Suppressor macrophage treated with lipopolysaccharide for 1 hour (primary cell): Measurements from ENCODE around the gene PRR12.
A peak's percentile ranks its signal among the peaks of the same experiment; 100 is the strongest.

Experiments
- DNase-seq, 3 donors: peaks; one replicate each; pipeline ENCODE4 v3.0.0-alpha.2; 2020 to 2022

The PRR12 gene

DNA sequence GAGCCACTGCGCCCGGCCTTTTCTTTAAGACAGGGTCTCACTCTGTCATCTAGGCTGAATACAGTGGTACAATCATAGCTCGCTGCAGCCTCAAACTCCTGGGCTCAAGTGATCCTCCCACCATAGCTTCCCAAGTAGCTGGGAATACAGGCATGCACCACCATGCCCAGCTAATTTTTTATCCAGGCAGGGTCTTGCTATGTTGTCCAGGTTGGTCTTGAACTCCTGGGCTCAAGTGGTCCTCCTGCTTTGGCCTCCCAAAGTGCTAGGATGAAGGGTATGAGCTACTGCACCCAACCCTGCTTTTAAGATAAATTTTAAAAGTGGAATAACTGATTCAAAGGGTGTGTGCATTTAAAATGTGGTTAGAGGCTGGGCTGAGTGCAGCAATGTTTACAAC lies 24.7 kb upstream of the PRR12 start:
- no peak for DNase-seq

DNA sequence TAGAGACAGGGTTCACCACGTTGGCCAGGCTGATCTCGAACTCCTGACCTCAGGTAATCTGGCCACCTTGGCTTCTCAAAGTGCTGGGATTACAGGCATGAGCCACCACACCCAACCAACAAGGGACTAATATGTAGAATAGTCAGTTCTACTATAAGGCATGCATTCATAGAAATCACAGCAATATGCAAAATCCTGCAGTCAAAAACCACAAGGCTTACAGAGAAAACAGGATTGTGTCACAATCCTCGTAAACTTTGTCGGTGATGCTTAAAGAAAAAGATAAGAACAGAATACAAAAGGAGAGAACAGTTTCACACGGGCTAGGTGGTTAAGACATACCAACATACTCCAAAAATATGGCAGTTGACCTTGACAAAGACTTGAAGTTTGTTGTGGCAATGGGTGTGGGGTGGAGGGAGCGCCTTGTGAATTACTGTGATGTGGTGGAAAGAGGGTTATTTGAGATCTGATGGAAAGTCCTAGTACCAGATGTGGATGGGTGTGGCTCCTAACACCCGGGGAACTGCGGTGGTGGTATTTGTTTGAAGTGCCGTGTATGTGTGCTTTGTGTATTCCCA lies 23.0 kb upstream of the PRR12 start:
- DNase-seq: no peak

DNA sequence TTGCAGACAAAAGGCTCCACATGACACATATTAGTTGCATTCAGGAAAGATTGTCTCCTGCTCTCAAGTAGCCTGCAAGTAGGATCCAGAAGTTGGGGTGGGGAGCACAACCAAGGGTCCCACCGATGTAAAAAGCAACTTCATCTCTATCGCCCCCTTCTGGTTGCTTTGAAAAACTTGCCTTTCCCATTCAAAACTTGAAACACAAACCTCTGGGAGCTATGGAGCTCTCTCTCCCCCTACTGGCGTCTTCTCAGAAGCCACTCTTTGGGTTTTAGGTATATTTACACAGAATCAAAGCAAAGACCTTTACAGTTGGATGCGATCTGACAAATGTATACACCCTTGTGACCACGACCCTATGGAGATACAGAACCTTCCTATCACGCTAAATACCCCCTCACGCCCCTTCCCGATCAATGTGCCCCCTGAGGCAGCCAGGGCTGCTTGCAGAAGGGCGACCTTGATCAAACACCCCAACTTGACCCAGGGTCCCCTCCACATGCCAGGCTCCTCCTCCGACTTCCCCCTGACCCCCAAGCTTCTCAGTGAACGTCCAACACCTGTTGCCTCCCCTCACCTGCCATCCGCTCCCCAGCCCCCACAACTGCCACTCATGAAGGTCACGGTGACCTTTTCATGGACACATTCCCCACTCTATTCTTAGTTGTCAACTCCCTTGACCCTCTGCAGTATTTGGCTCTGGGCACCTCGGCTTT lies 20.7 kb upstream of the PRR12 start:
- peak; percentile 90 to 94 (median 90) for DNase-seq

DNA sequence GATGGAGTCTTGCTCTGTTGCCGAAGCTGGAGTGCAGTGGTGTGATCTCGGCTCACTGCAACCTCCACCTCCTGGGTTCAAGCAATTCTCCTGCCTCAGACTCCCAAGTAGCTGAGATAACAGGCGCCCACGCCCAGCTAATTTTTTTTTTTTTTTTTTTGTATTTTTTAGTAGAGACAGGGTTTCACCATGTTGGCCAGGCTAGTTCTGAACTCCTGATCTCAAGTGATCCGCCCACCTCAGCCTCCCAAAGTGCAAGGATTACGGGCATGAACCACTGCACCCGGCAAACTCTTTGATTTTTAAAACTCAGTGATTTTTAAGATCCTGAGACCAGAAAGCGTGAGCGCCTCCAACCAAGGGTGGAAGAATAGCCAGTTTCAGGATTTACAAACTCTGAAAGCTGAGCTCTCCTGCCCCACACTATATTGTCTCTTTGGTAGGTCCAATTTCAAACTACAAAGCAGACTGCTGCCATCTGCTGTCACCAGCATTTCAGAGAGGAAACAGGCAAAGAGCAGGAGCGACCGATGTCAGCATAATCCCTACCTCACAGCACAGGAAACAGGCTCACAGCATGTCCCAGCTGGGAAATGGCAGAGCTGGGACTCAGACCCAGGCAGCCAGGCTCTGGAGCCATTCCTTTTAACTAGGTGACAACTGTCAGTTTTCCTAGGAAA lies 19.8 kb upstream of the PRR12 start:
- DNase-seq: peak in 2 of 3 donors; percentile 33 to 43

DNA sequence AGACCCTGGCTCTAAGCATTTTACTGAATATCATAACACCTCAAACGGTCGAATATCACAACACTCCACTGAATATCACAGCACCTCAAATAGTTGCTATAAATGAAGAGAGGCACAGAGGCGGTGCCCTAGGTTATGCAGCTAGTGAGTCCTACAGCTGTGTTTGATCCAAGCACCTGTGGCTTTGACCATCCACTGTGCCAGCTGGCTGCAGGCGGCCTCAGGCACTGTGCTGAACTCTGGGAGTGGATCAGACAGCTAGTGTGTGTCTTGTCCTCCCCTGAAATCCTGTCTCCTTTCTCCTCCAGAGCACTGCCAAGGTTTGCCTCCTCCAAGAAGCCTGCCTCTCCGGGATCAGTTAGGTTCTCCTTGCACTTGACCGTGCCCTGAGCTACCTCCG lies 18.0 kb upstream of the PRR12 start:
- no peak for DNase-seq

DNA sequence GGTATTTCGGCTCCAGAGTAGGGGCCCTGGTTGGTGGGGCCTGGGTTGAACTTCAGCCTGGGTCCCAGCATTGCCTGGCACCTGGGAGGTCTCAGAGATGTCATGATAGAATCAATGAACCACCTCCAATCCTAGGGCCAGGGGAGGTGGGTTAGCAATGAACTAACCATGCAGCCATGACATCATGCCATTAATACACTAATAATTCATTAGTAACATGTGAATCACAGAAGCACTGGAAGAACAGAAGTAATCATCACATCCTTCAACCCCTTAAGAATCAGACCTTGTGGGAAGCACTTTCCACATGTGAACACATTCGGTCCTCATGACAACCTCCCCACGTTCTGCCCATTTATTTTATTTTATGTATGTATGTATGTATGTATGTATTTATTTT lies 17.6 kb upstream of the PRR12 start:
- no peak for DNase-seq

DNA sequence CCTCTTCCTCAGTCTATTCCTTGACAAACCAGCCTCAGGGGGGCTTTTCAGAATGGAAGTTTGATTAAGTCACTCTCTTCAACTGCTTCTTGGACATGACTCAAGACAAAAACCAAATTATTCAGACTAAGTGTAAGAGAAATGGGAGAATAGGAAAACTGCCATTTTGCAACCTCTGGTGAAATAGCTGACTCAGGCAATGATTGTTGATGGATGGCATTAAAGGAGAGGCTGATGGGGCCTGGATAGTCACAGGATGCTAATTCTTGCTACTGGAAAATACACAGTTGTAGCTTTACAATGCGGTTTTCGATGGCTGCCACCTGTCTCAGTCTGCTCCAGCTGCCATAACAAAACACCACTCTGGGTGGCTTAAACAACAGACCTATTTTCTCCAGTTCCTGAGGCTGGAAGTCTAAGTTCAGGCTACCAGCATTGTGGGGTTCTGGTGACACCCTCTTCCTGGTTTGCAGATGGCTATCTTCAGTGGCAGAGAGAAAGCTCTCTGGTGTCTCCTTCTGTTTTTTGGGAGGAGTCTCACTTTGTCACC lies 16.7 kb upstream of the PRR12 start:
- DNase-seq: no peak

DNA sequence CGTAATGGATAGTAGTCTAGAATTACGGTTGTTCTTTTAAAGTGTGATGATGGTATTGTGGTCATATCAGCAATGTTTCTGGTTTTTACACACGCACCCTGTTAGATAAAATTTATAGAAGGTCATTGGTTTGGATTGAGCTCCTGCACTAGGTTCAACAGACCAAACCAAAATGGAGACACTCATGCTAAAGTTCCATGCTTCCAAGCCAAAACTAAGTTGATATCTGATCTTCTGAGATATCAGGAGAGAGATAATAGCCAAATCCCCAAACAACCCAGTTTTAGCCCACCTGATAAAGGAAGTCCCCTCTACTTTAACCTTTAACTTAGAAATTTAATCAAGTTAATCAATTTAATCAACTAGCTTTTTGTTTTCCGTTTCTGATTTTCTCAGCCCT lies 11.8 kb upstream of the PRR12 start:
- no peak for DNase-seq

DNA sequence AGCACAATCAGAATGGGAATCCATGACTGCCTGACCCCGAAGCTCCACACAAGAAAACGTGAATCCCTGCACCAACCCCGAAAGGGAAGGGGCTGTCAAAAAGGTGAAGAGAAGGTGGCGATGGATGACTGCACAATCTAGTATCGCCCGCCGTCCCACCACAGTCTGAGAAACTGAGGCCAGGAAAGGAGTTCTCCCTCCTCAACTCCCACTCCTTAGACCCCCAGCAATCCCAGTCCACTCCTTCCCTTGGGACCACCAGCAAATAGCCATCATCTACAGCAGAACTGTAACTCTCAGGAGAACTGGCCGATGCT lies 11.1 kb upstream of the PRR12 start:
- DNase-seq: no peak

DNA sequence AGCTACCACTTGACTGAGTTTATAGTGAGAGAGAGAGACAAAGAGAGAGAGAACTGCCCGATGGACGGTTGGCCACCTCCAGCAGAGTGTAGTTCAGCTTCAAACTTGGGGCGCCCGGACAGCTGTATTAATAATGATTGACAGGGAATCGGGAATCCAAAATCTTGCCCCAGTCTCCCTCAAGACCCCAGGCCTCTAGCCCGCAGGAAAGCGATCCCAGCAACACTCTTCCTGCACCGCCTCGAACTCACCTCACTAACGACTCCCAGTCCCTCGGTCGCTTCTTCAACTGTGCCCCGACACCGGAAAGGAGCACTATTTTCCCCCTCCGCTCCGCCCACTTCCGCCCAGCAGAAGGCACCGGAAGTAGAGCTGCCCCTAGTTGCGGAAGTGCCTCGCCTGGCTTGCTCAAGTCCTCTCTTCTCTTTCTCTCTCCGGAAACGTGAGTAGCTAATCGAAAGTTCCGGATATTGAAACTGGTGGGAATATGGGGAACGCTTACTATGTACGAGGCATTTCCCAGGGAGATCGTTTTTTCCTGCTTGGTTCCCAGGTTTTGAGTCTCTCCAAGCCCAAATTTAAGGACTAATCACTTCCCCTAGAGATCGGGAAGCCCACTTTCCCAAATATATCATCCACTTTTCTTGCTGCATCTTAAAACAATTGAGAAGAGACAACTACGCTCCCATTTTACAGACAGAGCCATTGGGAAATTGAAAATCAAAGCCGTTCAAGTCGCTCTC lies 10.5 kb upstream of the PRR12 start, which contains the start of gene NOSIP:
NOSIP (minus strand) TSS at position 293 of the 743 bp plus-strand sequence. CDS start 19,865 bp downstream, outside the sequence.
- DNase-seq: peak; percentile 97 to 98 (median 98)

DNA sequence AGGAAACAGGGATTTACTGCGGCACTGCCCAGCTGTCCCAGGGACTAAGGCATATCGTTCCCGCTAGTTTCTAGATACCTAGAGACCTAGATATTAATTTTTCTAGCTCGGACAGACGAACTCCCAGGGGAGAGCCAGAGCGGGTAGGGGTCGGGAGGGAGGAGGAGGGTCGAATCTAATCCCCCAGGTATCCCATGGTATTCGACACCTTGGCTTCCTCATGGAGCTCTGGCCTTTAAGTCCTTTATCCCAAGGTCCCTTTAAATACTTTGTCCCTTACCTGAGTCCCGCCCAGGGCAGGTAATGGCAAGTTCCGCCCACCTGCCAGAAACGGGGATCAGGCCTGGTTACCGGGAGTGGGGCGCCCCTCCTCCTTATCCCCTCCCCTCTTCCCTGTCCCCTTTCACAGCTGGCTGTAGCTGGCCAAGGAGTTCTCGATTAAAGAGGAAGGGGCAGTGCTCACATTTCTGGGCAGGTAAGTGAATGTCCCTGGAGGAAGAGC lies 9.9 kb upstream of the PRR12 start, which contains the start of gene PRRG2:
PRRG2 (plus strand) TSS at position 310 of the 502 bp plus-strand sequence. CDS start 1,904 bp downstream, outside the sequence.
- DNase-seq: no peak

DNA sequence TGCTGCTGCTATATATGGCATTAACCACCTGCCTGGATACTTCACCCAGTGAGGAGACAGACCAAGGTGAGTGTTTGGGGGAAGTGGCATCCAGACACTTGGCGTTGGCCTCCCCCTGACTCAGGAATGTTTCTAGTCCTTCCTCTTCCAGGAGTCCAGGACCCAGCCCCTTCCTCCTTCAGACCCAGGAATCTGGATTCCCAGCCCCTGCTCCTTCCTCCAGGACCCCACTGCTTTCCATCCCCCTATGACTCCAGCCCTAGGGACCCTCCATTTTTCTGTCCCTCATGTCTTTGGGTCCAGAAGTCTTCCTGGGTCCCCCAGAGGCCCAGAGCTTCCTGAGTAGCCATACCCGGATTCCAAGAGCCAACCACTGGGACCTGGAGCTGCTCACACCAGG lies 7.7 kb upstream of the PRR12 start:
- DNase-seq: no peak

DNA sequence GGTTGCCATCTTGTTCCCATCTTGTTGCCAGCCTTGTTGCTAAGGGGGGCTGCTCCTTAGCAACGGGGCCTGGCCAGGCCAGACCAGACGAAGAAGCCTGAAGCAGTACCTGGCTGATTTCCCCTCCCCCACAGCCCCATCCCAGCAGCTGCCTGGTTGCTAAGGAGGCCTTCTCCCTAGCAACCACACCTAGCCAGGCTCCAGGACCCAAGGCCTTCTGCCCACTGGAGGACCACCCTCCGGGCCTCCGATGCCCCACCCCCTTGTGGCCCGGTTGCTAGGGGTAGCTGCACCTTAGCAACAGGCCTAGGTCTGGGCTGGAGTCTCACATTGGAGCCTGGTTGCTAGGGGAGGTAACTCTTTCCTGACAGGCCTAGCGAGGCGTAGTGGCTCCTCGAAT lies 6.0 kb upstream of the PRR12 start:
- DNase-seq: no peak

DNA sequence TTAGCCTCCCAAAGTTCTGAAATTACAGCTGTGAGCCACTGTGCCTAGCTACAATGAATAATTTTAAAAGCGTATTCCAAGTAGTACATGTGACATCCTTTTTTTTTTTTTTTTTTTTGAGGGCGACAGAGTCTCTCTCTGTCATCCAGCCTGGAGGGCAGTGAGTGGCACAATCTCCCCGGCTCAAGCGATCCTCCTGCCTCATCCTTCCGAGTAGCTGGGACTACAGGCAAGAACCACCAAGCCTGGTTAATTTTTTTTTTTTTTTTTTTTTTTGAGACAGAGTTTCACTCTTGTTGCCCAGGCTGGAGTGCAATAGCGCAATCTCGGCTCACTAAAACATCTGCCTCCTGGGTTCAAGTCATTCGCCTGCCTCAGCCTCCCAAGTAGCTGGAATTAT lies 3.8 kb upstream of the PRR12 start:
- no peak for DNase-seq

DNA sequence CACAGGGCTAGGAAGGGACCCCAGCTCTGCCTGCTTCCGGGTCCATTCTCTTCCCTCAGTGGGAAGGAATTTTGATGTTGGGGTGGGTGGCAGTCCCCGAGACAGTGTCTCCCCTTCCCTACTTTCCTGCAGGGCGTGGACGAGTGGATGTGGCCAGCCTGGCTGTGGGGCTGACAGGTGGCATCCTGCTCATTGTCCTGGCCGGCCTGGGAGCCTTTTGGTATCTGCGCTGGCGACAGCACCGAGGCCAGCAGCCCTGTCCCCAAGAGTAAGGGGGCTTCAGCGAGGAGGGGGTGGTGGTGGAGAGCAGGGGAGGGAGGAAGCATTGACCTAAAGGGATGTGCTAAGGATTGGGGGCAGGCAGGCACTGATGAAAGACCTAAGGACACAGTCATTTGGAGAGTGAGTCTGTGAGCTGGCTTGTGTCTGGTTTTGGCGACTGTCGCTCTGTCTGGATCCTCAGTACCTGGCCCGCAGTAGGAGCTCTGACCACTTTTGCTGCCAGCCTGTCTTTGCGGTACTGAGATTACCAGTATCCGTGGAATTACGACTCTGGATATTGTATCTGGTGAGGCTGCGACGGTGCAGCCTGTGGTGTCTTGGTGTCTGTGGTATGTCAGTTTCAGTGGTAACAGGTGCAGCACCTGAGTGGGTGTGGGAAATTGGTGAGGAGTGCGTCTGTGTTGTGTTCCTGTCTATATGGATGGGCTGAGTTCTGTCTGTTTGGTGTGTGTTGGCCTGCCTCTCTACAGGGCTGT lies 2.4 kb upstream of the PRR12 start:
- DNase-seq: no peak

DNA sequence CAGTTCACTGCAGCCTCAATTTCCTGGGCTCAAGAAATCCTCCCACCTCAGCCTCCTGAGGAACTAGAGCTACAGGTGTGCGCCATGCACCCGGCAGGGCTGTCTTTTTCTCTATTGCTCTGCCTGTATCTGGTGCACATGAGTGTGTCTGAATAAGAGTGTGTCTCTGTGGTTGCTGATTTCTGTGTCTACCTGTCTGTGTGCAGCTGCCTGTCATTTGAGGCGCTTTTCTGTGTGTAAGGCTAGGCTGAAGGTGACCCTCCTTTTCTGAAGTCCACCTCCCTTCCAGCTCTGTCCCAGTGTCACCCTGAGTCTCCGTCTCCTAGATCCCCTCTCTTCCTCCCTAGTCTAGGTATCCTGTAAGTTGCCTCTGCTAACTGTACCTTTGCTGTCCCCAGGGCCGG lies 1.5 kb upstream of the PRR12 start:
- DNase-seq: no peak

DNA sequence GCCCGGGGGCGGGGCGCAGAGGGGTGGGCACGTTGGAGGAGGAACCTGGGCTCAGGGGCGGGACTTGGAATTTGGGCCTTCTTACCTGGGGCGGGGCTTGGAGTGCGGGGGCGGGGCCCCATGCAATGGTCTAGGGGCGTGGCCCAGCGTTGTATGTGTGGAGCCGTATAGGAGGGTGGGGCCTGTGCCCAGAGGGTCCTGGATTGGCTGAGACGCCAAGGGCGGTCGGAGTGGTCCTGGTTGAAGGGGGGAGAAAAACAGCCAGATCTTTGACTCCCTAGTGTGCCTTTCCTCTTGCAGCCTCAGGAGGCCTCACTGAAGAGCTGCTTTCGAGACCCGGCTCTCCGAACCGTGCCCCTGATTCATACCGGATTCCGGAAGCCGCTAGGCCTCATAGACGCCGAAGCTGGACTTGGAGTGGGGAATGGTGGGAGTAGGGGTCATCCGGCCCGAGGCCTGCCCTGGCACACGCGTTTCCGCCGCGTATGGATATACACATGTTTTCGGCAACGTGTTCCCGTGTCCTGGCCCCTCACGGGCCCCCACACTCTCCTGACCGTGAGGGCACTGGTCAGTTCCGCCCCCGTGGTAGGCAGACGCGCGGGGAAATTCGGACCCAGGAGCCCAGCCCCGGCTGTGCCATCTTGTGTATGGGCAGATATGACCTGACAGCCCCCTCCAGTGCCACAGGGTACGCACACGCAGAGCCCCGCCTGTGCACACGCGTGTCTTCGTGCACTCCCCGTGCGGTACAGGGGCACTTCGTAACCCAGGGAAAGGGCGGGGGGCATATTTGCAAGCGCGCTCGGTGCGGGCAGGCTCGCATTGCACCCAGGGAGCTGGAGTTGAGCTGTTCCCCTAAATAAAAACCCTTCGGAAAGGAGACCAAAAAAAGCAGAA lies 661 bp upstream of the PRR12 start:
- peak; percentile 94 to 96 (median 94) for DNase-seq

DNA sequence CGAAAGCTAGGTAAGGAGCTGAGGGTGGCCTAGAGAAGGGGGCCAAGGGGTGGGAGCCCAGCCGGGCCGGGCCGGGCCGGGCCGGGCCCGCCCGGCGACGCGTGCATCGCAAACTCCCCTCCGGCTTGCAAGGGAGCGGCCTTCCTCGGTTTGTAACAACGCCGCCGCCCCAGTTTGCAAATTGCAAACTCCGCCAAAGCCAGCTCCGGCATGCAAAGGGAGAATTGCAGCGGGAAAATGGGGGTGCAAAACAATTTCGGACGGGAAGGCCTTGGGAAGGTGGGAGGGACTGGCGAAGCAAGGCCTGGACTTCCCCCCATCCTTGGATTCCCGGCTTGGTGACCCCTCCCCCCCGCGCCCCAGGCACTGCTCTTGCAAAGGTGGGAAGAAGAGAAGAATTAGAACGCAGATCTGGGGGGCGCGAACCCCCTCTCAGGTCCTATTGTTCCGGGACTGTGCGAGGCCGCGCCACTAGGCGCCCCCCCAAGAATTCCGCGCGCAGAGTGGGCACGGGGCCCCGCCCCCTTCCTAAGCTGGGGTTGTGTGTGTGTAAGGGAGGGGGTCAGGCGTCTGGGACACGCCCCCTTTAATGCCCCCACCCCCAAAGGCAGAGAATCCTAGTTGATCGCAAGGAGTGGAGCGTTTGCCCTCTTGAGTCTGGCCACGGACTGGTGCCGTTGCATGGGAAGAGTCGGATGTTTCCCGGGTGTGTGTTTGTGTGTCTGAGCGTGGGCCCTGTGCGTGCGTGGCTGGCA lies 926 bp downstream of the PRR12 start:
- peak in 2 of 3 donors; percentile 23 to 58 for DNase-seq

DNA sequence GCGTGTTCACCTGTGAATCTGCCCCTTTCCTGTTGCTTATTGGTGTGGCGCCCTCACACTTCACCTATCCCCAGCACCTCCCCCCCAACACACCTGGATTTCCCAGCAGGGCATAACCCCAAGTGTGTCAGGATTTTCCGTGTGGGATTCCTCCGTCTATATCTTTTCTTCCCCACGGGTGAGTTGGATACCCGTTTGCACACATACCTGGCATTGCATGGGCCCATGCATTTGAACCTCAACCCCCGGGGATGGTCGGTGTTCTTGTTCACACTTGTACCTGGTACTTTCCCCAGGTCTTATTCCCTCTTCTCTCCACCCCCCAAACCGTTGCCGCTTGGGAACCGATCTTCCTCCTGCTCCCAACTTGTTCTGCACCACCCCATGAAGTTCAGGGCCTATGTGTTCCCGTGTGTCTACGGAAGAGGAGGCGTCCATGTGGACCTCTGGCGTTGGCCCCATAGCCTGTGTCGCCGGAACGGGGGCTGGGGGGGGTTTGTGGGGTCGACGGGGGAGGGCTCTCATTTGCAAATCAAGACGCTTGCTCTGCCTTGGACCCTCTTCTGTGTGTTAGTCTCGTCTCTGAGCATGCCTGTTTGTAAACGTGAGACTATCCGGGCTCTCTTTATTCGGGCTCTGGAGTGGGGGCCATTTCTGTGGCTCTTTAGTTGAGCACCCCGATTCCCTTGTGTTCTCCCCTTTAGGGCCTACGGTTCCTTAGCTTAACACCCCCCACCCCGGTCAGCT lies 1.7 kb downstream of the PRR12 start:
- peak in 1 of 3 donors; percentile 13 for DNase-seq
